Stomach (tissue), 4 donors: ENCODE data around the gene EXOC3L2.

Experiments
- CTCF ChIP-seq, 7 experiments: fragments of 450-650 bp in 4 of 7; fragments of 200-600 bp in 3 of 7; sonication (generic) in 3 of 7; IDR thresholded peaks; one replicate each; pipeline ENCODE4 v1.5.1; 2016 to 2019; ENCODE audit warnings: antibody characterized with exemption in 7 of 7, control low read depth in 2 of 7, mild to moderate bottlenecking in 1 of 7
- POLR2A ChIP-seq, 4 donors: fragments of 450-650 bp; IDR thresholded peaks; one replicate each; pipeline ENCODE4 v1.6.1; 2016; ENCODE audit warnings: antibody characterized with exemption in 4 of 4, control low read depth in 2 of 4, mild to moderate bottlenecking in 1 of 4, moderate library complexity in 1 of 4
- POLR2AphosphoS5 ChIP-seq, 3 donors: sonication (generic); formaldehyde crosslinking; IDR thresholded peaks; one replicate each; pipeline ENCODE4 v1.6.1; 2016; ENCODE audit warnings: antibody characterized with exemption in 3 of 3

GRCh38 chr19:45271098-45271734 lies 26.0 kb upstream of the EXOC3L2 start:
- TF ChIP-seq CTCF (IDR thresholded peaks at IDR 0.05), result no peak
- TF ChIP-seq POLR2A (IDR thresholded peaks at IDR 0.05), result no peak
- no peak for TF ChIP-seq POLR2AphosphoS5 (IDR thresholded peaks at IDR 0.05)
